ENCODE results near the gene FLT4.

Gene FLT4

DNA sequence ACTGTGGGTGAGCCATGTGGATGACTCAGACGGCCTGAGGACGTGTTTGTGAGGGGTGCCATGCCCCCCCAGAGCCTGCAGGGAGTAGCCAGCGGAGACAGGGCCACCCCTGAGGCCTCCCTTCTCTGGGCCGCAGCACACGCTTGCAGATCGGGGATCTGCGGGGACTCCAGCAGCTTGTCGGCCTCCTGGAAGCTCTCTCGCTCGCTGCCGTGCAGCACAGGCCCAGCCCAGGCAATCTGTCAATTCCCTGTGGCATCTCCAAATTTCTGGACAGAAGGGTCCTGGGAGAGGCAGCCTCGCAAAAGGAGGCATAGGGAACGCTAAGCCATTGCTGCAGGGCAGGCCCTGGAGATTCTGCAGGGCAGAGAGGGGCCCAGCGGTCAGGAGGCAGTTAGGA is 21.2 kb downstream of the FLT4 start:
- in situ Hi-C loops (cut with MboI; ENCODE audit: low sequenced_read_pairs): no loop called here

DNA sequence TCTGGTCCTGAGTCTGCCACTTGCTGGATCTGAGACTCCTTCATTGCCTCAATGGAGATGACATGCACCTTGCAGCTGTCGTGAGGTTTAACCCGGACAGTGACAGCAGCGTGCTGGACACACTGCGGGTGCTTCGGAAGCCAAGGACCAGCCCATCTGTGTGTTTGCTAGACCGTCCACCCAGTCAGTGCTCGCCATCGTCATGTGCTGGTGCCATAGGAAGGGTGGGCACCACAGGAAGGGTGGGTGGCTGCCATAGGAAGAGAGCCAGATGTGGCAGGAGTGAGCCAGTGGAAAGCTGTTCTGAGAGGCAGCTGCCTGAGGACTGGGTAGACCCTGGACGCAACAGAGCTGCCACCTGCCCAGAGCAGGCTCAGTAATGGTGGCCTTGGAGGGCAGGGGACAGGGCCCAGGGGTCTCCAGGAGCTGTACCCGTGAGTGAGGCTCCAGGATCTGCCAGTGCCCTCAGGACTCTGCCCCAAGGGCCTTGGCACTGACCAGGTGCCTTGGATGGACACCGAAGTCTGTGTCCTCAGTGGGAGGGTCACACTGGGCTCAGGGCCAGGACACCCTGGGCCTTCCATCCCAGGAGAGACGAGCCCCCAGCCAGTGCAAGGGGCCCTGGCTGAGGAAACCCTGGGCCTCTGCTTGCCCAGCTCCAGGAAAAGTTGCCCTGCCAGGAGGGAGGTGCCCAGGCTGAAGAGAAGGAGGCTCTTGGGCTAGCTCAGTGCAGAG is 21.8 kb downstream of the FLT4 start:
- in situ Hi-C loops (cut with MboI; ENCODE audit: low sequenced_read_pairs): no loop called here

DNA sequence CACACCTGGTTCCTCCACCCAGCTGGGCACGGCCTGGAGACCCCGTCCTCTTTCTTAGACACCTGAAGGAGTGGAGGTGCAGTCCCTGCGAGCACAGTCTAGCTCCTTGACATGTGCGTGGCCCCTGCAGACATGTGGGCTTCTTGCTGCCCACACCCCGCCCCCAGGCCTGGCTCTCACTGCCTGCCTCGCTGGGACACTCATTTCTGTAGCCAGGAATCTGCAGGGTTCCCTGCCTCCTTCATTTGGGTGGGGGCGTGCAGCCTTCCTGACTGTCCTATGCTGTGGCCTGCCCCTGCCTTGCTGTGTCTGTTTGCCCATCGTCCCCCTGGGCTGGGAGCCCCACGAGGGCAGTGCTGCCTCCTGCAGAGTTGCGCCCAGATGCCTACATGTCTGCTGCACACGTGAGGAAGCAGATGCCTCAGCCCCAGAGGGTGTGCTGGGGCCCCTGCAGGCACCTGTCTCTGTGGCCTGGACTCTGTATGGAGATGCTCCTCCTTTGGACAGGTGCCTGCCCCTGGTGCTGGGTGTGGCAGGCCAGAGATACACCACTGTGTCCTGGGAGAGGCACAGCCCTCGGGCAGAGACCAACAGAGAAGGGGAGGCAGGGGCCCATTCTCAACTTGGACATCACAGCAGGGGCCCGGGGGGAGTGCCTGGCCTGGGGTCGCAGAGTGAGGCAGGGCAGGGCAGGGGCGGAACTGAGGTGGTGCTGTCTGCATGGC is 22.6 kb downstream of the FLT4 start:
- in situ Hi-C loops (cut with MboI; ENCODE audit: low sequenced_read_pairs): no loop called here

DNA sequence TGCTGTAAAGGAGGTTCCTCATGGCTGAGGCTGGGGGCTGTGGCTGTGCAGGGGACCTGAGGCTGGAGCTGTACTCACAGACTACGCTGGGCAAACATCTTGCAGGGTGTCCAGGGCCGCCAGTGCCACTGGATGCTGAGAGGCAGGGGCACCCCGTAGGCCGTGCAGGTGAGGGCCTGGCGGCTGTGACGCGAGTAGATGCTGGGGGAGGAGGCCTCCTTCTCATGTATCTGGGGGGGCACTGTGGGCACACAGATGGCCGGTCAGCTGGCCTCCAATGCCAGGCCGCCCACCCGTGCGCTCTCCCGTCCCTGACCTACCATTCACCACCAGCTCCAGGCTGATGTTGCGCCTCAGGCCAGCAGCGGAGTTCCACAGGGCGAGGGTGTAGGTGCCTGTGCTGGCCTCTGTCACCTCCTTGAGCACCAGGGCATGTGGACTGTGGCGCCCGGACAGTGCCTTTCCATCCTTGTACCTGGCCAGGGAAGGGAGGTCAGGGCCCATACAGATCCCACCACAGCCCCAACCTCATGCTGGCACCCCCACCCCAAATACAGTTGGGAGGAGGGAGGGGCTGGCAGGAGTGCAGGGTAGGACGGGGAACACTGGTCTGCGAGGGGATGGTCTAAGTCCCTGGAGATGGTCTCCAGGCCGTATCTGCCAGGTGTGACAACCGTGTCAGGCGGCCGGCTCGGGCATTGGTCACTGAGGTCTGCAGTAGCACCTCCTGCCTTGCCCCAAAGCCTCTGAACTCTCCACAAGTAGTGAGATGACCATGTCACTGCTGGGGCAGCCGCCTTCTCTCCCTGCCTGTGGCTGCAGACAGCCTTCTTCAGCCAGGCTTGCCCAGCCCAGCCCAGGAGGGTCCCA is 23.4 kb downstream of the FLT4 start:
- in situ Hi-C loops (cut with MboI; ENCODE audit: low sequenced_read_pairs): no loop called here

DNA sequence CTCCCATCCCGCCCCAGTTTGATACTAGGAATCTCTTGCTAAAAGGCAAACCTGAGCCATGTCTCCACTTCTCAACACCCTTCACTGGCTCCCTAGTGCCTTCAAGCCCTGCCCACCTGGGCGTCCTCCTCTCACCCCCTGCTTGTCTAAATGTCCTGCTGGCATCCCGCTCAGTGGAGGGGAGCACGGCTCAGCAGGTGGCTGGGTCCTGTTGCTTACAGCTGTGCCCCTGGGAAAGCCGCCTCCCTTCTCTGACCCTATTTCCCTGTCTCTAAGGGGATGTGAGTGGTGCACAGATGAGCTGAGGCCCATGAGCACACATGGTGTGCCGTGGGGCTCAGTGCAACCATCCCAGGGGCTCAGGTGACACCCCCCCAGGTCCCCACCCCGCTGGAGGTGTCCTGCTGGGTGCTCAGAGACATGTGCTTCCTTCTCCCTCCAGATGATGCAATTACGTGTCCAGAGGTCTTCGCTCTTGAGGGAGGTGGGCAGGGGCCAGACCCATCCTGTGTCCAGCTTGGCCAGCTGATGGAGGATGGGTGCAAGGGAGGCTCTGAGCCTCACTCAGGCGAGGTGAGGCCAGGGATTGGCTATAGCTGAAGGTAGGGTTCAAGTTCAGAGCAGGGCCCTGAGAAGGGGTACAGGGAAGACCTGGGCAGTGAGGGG is 24.1 kb downstream of the FLT4 start:
- in situ Hi-C loops (cut with MboI; ENCODE audit: low sequenced_read_pairs): no loop called here

DNA sequence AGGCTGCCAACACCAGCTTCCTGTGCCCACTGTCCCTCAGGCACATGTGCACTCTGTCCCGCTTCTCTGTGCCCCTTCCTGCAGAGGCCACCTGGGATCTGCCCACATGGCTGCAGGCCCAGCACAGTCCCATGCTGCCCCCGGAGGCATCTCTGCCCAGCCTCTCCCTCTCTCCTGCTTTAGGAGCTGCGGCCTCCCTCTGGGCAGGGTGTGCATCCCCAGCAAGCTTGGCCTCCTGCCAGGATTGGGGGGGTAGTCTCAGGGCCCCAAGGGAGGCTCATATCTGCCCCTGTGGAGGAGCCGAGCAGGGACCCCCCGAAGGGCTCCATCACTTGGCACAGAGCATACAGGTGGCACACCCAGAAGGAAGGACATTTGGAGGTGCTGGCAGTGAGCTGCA is 24.8 kb downstream of the FLT4 start:
- in situ Hi-C loops (cut with MboI; ENCODE audit: low sequenced_read_pairs): no loop called here

DNA sequence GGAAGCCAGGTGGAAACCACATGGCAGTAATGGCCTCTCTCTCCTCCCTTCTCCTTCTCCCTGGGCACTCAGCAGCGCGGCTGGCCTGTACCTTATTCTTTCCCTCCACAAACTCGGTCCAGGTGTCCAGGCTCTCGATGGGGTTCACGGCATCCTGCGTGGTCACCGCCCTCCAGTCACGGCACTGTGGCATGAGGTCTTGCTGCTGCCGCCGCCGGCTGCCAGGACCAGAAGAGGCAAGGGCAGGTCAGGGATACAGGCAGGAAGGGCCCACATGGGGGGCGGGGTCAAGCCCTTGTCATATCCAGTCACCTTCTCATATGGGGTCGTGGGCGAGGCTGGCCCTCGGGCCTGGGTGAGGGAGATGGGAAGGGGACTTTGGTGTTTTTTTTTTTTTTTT is 25.6 kb downstream of the FLT4 start:
- in situ Hi-C loops (cut with MboI; ENCODE audit: low sequenced_read_pairs): no loop called here

DNA sequence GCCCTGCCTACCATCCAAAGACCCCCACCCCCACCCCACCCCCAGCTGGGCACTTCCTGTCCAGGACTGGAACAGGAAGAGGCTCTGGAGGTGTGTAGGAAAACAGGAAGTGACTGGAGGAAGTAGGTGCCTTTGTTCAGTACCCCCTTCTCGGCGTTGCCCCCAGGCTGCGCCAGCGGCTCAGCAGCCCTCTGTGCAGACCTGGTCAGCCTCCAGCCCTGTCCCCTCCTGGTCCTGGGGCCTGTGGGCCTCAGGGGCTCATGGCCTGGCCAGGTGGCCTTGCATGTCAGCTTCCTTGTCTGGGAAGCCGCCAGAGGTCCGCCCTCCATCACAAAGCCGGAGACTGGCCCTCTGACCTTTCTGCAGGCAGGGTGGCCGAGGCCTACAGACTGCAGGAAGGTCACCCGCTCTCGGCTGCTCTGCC is 26.0 kb downstream of the FLT4 start:
- in situ Hi-C loops (cut with MboI; ENCODE audit: low sequenced_read_pairs): no loop called here

DNA sequence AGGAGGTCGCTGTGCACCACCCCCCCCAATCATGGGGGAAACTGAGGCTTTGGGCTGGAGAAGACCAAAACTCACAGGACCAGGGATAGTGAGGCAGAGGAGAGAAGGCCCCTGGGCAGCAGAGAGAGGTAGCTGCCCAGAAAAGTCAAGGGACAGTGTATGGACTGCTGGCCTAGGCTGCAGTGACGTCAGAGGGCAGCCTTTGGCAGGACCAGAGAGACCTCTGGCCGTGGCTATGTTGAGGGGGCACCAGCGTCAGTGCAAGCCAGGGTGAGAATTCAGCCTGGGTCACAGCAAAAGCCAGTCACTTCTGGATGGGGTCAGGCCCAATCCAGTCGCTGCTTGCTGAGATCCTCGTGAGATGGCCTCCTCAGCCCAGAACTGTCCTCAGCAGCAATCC is 26.5 kb downstream of the FLT4 start:
- in situ Hi-C loops (cut with MboI; ENCODE audit: low sequenced_read_pairs): no loop called here

DNA sequence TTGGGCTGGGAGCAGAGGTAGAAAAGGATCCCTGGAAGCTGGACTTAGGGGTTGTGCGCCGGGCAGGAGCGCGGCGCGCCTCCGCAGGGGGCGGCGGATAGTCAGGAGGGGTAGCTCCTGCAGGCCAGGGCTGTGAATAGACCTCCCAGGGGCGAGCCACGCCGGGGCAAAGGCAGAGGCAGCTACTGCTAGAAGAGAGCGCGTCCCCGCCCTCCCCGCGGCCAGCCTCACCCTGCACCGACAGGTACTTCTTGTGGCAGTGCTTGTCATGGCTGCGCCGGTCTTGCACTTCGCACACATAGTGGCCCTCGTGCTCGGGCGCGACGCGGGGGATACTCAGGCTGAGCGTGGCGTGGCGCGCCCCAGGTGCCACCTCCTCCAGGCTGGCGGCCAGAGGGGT is 28.1 kb downstream of the FLT4 start:
- in situ Hi-C loops (cut with MboI; ENCODE audit: low sequenced_read_pairs): no loop called here

DNA sequence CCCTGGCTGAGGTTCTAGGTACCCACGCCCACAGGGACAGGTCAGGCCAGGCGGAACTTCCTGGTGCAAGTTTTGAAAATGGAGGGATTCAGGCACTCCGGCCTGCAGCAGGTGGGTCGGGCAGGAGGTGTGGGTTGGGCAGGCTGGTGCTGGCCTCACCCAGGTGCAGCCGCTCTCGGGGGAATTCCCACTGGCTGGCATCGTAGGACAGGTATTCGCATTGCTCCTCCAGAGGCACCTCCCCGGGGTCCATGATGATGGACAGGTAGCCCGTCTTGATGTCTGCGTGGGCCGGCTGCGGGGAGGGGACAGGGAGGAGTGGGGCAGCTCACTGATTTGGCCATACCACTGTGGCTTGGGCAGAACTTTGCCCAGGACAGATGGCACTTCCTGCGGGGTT is 29.4 kb downstream of the FLT4 start:
- in situ Hi-C loops (cut with MboI; ENCODE audit: low sequenced_read_pairs): no loop called here

DNA sequence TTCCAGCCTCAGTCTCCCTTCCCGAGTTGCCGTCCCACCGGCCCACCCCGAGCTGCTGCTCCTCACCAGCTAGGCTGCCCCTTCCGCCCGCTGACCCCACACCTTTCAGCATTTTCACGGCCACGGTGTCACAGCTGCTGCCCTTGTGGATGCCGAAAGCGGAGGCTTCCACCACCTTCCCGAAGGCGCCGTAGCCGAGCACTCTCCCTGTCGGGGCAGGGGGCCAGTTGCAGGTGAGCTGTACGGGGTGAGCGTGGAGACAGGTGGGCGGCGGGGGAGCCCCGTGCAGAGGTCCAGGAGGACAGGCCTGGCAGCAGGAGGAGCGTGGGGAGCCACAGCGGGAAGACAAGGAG is 29.9 kb downstream of the FLT4 start:
- in situ Hi-C loops (cut with MboI; ENCODE audit: low sequenced_read_pairs): no loop called here

DNA sequence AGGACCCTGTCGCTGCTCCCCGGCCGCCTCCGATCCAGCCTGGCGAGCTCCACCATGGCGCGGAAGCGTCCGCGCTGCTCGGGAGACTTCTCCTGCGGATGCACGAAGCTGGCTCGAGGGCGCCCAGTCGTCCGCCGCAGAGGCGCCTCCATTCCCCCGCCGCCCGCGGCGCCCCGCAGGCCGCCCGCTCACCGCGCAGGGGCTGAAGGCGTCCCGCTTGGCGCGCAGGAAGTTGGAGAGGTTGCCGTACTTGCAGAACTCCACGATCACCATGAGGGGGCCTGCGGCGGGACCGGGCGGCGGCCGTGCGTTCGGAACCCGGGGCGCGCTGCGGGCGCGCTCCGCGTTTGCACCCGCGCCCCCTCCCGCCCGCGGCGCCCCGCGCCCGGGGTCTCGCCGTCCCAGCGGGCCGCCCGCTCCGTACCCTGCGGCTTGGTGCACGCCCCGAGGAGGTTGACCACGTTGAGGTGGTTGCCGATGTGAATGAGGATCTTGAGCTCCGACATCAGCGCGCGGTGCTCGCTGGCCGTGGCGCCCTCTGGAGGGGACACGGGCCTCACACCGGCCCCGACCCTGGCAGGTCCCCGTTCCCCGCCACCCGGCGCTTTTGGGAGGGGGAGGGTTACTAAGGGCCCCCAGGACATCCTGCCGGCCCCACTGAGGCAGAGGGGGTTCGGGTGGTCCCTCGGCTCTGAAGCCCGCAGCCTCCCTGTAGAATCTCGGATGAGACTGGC is 30.4 kb downstream of the FLT4 start:
- in situ Hi-C loops (cut with MboI; ENCODE audit: low sequenced_read_pairs): no loop called here

DNA sequence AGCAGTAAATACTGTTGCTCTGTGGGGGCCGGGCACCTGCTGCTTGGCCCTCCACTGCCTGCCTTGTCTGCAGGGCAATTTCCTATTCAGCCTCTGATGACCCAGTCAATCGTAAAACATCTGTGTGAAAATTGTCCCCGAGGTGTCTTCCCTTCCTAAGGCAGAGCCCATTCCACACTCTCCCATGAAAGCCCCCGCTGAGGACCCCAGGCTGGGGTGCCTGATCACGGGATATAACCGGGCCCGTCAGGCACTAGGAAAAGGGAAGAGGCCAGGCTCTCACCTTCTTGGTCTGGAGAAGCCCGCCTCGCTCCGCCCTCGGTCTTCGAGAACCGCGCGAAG is 30.9 kb downstream of the FLT4 start:
- in situ Hi-C loops (cut with MboI; ENCODE audit: low sequenced_read_pairs): no loop called here

DNA sequence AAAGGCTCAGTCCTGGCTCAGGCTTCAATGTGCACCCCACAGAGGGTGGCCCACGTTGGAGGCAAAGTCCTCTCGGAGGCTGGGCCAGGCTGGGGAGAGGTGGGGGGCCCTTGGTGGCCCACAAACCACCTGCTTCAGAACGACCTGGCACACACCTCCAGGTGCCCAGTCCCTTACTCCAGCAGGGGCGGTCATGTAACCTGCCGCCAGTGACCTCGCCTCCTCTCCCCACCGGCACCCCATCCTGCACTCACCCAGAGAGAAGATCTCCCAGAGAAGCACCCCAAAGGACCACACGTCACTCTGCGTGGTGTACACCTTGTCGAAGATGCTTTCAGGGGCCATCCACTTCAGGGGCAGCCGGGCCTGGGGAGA is 35.6 kb downstream of the FLT4 start:
- in situ Hi-C loops (cut with MboI; ENCODE audit: low sequenced_read_pairs): no loop called here

DNA sequence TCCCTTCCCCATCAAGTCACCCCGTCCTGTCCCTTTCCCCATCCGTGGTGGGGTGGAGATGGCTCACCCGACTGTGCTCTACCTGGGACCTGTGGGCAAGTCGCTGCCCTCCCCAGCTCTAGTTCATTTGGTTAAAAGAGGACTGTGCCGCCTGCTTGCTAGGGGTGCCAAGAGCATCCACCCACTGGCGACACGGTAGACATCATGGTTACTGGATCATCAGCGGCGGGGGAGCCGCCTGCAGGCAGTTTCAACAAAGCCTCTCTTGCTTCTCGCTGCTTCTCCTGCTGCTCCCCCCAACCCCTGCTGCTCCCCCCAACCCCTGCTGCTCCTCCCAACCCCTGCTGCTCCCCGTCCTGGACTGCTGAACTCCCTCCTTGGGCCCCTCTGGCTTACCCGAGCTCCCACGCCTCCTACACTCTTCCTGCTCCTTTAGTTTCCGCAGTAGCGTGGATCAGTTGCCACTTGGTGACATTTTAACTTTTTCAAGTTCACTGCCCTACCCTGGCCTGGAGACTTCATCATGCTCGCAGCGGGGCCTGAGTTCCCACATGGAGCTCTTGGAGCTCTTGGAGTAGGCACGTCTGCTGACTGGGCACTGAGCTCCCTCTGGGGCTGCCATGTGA is 36.1 kb downstream of the FLT4 start:
- in situ Hi-C loops (cut with MboI; ENCODE audit: low sequenced_read_pairs): no loop called here

DNA sequence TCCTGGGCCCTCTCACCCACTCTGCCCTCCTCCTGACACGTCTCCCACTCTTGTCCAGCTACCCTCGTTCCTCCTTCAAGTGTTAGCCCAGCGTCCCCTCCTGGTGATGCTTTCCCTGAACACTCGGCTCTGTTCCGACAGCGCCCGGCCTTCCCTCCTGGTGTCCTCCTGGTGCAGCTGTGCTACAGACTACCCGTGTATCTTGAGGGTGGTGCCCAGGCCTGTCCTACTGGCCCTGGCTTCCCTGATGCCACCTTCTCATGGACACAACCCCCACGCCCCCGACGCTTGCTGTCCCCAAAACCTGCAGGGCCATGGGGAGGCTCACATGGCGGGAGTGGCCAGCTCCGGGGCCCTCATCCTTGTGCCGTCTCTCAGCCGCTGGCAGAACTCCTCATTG is 36.7 kb downstream of the FLT4 start:
- in situ Hi-C loops (cut with MboI; ENCODE audit: low sequenced_read_pairs): no loop called here

DNA sequence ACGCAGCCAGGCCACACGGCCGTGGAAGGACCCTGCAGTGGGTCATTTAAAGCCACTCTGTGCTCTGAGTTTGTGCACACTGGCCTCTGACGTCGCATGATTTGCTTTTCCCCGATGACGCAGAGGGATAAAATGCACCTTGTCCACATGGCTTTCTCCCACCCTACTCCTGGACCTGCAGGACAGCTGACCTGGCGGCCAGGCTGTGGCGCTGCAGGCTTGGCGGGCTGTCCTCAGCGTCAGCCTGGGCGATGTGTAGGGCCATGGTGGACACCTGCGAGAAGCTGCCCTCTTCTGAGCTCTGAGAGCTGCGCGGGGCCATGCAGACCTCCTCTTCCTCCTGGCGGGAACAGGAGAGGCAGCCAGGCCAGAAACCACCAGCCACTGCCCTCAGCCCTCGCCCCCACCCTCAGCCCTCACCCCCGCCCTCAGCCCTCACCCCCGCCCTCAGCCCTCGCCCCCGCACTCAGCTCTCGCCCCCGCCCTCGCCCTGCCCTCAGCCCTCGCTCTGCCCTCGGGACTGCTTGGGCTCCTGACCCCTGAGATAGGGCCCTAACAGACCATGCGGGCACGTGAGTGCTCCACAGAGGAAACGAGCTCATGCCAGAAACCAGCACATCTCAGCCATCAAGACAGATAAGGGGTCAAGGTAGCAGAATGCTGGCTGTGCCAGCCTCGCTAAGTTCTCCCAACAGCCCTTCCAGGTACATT is 38.1 kb downstream of the FLT4 start:
- in situ Hi-C loops (cut with MboI; ENCODE audit: low sequenced_read_pairs): no loop called here

DNA sequence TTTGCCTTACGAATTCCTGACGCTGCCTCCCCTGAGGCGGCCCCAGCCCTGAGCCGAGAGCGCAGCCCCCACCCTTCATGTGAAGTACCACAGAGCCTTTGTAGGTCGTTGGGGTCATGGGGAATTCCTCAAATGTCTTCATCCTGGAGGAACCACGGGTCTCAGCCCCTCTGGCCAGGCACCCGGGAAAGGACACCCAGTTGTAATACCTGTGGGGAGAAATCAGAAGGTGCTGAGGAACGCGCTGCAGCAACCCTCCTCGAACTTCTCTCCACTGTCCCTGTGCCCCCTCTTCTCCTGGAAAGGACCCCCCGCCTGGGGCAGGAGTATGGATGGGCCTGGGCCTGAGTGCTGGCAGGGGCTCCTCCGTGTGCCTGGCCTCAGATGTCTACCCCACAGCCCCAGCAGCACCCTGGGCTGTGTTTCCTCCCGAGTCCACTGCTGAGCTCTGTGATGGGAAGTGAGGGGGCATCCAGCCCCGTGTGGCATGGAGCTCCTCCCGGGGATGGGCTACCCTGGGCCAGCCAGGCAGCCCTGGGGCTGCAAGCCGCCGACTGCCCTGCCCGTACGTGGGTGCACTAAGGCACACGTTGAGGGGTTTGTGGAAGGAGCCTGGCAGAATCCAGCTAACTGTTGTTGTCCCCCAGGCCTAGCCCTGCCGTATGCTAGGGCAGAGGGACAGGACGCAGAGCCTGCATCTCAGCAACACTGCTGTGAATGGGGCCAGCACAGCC is 39.4 kb downstream of the FLT4 start:
- in situ Hi-C loops (cut with MboI; ENCODE audit: low sequenced_read_pairs): no loop called here
